ENCODE results near the gene SNAP23.

Gene SNAP23

DNA sequence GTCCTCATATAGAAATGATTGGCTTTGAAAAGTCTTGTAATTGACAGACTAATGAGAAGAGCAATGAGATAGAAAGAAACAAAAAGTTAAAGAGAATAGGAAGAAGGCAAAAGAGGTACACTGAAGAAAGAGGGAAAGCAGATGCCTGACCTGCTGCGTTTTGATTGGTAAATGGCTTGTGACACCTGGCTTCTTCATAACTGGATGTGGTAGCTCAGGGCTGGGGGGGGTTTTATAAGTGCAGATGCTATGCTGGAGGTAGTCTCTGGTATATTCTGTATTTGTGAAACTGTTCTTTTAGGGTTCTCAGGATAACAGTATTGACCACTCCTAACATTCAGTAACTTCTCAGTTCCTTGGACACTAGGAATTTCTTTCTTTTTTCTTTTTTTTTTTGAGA lies 81.3 kb downstream of the SNAP23 start:
- H3K27me3 Mint-ChIP-seq: no peaks in the 10 kb centered on the region
- H3K4me1 Mint-ChIP-seq: peaks cover 41% of the 10 kb centered on the region
- H3K4me3 Mint-ChIP-seq: peak overlapping the region; percentile 88
- no peak overlapping the region for H3K27ac Mint-ChIP-seq
- no peaks in the 10 kb centered on the region for H3K36me3 Mint-ChIP-seq
- no peaks in the 10 kb centered on the region for H3K9me3 Mint-ChIP-seq
- no peak for ATAC-seq

DNA sequence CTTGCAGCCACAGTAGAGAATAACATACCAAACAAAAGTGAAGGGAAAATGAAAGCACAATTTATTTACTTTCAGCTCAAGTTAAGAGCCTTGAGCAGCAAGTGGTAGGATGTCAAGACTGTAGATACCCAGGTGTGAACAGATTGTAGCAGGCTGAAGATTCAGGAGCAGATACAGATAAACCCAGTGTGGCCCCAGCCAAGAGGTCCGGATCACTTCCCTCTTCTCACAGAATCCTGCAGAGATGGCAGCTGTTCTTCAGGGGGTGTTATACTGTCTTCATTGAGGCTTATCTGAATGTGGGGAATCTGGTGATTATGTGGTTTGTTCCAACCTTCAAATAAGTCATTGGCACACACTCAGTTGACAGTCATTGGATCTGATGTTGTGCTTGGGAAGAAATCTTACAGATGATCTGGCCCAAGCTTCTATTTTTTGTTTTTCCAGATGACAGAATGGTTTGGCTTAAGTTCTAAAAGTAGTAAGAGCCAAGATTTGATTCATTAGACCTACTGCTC lies 82.1 kb downstream of the SNAP23 start:
- H3K36me3 Mint-ChIP-seq: no peaks in the 10 kb centered on the region
- no peaks in the 10 kb centered on the region for H3K27me3 Mint-ChIP-seq
- no peak overlapping the region for H3K4me3 Mint-ChIP-seq
- no peaks in the 10 kb centered on the region for H3K9me3 Mint-ChIP-seq
- peaks cover 41% of the 10 kb centered on the region for H3K4me1 Mint-ChIP-seq
- H3K27ac Mint-ChIP-seq: no peak overlapping the region
- ATAC-seq: no peak

DNA sequence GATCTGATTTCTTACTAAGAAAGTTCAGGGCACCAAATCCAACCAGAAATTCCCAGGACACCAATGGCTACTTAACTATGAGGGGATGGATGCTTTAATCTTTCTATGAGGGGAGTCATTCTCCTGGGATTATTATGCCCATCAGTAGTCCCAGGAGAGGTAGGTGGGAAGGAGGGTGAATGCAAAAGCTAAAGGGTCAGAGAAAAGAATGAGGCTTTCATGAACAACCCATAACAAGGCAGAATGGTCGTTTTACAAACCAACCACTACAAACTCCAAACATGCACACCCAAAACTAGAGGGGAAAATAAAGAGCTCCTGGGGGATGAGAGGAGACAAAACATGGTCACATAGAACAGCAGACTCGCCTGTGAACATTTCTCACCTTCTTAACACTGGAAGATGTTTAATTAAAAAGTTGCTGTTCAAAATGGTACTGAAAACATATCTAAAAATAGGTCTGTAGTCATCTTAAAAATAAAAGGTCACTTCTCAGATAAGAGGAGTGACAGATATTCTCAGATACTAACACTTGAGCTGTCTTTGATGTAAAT lies 83.6 kb downstream of the SNAP23 start:
- Mint-ChIP-seq H3K9me3 (no peaks in the 10 kb centered on the region), H3K4me1 (peaks cover 41% of the 10 kb centered on the region), H3K27ac (peak overlapping the region; percentile 3), H3K36me3 (no peaks in the 10 kb centered on the region), H3K4me3 (no peak overlapping the region), H3K27me3 (no peaks in the 10 kb centered on the region)
- ATAC-seq: no peak

DNA sequence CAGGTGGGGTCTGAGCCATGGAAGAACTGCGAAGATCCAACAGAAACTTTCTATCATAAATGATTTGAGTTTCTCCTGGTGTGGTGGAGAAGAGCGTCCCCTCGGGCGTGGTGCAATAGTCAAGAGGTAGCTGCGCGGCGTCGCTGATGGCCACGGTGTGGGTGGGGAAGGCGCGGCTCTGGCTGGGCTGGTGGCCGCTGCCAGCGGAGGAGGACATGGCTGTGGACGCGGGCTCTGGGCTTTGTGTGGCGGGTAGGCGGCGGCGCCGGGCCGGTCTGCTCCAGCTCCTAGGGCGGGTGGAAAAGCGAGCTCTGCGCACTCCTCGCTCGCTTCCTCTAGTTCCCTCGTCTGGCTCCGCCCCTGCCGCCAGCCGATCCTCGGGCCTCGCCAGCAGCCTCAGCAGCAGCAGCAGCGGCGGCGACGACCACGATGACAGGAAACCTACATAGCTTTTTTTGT lies 85.9 kb downstream of the SNAP23 start:
- Mint-ChIP-seq H3K36me3 (no peaks in the 10 kb centered on the region), H3K4me1 (peaks cover 29% of the 10 kb centered on the region), H3K27ac (peak overlapping the region; percentile 70), H3K9me3 (no peaks in the 10 kb centered on the region), H3K4me3 (peak overlapping the region; percentile 80), H3K27me3 (no peaks in the 10 kb centered on the region)
- peak; percentile 95 for ATAC-seq

Data from stimulated activated memory B cell treated with anti-CD40 and anti-IgM and Interleukin-4, amounts not matched to agents 10 μg/mL and 1 μg/mL and 100 μg/mL, for 72 hours (primary cell).